OCI-LY7 (cell line): ENCODE measurements around the gene PPM1J. TPM values are rescaled to one million over a fixed set of nuclear protein-coding genes. Genes with fewer than 3 reads are reported as not detected.

Experiments used
- BruUV-seq: library from RNA; stranded (reverse); fragments of 400-500 nt; replicated peaks from 2 replicates; lab custom pipeline; 2021; lab: Mats Ljungman, UMichigan
- CTCF ChIA-PET: fragments of 300-600 bp; sonication (Branson Sonifier 250); formaldehyde crosslinking; loops from one replicate; lab custom pipeline; 2022; ENCODE audit warnings: antibody characterized with exemption; ENCODE audit not compliant: unreplicated experiment; lab: Charles Lee
- POLR2A ChIA-PET: fragments of 300-600 bp; sonication (Branson Sonifier 250); formaldehyde crosslinking; loops from one replicate; lab custom pipeline; 2022; ENCODE audit warnings: antibody characterized with exemption; lab: Charles Lee
- DNase-seq: peaks from one replicate; pipeline ENCODE4 v3.0.0-alpha.2; 2015; ENCODE audit warnings: low spot score
- H2AFZ ChIP-seq: fragments of 200-600 bp; sonication (generic), shearing (Covaris generic); 2 replicates; pipeline ENCODE4 v1.6.1; 2014; ENCODE audit warnings: mild to moderate bottlenecking, antibody characterized with exemption, low read length, moderate library complexity
- H3K27ac ChIP-seq: fragments of 200-600 bp; sonication (generic); 2 replicates; pipeline ENCODE4 v1.5.1; 2014; ENCODE audit warnings: mixed run types, low read depth, mild to moderate bottlenecking, moderate library complexity, low read length, inconsistent platforms; ENCODE audit not compliant: poor library complexity, severe bottlenecking
- H3K36me3 ChIP-seq: fragments of 200-600 bp; sonication (generic); 2 replicates; pipeline ENCODE4 v1.6.1; 2014; ENCODE audit warnings: mild to moderate bottlenecking, antibody characterized with exemption, low read length, moderate library complexity, mixed read lengths; ENCODE audit not compliant: insufficient read depth
- H3K4me1 ChIP-seq: fragments of 200-600 bp; sonication (generic); 2 replicates; pipeline ENCODE4 v1.5.1; 2014; ENCODE audit warnings: mild to moderate bottlenecking, low read length; ENCODE audit not compliant: insufficient read depth, poor library complexity, severe bottlenecking
- H3K4me2 ChIP-seq: fragments of 200-600 bp; sonication (generic); 2 replicates; pipeline ENCODE4 v1.6.1; 2014; ENCODE audit warnings: mild to moderate bottlenecking, low read length
- H3K4me3 ChIP-seq: fragments of 200-600 bp; sonication (generic); 2 replicates; pipeline ENCODE4 v1.5.1; 2014; ENCODE audit warnings: mild to moderate bottlenecking, low read depth, low read length; ENCODE audit not compliant: poor library complexity, severe bottlenecking
- H3K79me2 ChIP-seq: fragments of 200-600 bp; sonication (generic); 2 replicates; pipeline ENCODE4 v1.6.1; 2016; ENCODE audit warnings: low read depth, mild to moderate bottlenecking, low read length, moderate library complexity, mixed read lengths; ENCODE audit not compliant: insufficient read depth
- H3K9me2 ChIP-seq: fragments of 200-600 bp; sonication (generic); 2 replicates; pipeline ENCODE4 v1.6.1; 2016; ENCODE audit warnings: mild to moderate bottlenecking, low read length, mixed read lengths; ENCODE audit not compliant: insufficient read depth
- H3K9me3 ChIP-seq: fragments of 200-600 bp; sonication (generic); 2 replicates; pipeline ENCODE4 v1.6.1; 2014; ENCODE audit warnings: mild to moderate bottlenecking, mixed run types, low read length, mixed read lengths
- H4K20me1 ChIP-seq: fragments of 200-600 bp; sonication (generic); 2 replicates; pipeline ENCODE4 v1.6.1; 2014; ENCODE audit warnings: mild to moderate bottlenecking, antibody characterized with exemption, low read length, moderate library complexity, mixed read lengths; ENCODE audit not compliant: insufficient read depth
- CTCF ChIP-seq: fragments of 200-600 bp; sonication (generic); conservative IDR thresholded peaks from 2 replicates; pipeline ENCODE4 v1.5.1; 2014; ENCODE audit warnings: mild to moderate bottlenecking, antibody characterized with exemption, low read length, moderate library complexity, mixed read lengths
- EZH2phosphoT487 ChIP-seq: fragments of 200-600 bp; sonication (generic); IDR thresholded peaks from 2 replicates; pipeline ENCODE4 v1.6.1; 2018; ENCODE audit warnings: low read depth, borderline replicate concordance, mild to moderate bottlenecking, mixed run types, antibody characterized with exemption, low read length, moderate library complexity, mixed read lengths
- intact Hi-C: fragments of 100-400 bp; cut with micrococcal nuclease; formaldehyde crosslinking; loops from one replicate; pipeline ENCODE4 v1.10.0; 2022; ENCODE audit not compliant: unreplicated experiment
- total RNA-seq, 2 experiments: library from RNA; depleted of rRNA in 1 of 2; stranded (reverse); fragments of >200 nt in 1 of 2; shearing (Covaris generic) in 1 of 2; gene quantifications; 2 replicates each; pipeline ENCODE4 v1.2.3, GENCODE V29; 2014 to 2022

The PPM1J gene
- total RNA-seq, 2 experiments from 2014 or later, result 1.5 to 4.2 TPM

GRCh38 chr1:112737573-112737972 is 22.4 kb upstream of the PPM1J start:
- ChIA-PET POLR2A (no interaction called here), CTCF (no interaction called here)
- Histone ChIP-seq H3K27ac (no peak overlapping the region), H2AFZ (no peak overlapping the region), H3K36me3 (no peaks in the 10 kb centered on the region), H3K9me2 (no peaks in the 10 kb centered on the region), H3K4me1 (no peaks in the 10 kb centered on the region), H3K9me3 (no peaks in the 10 kb centered on the region), H4K20me1 (no peaks in the 10 kb centered on the region), H3K4me3 (no peak overlapping the region), H3K79me2 (no peaks in the 10 kb centered on the region), H3K4me2 (no peak overlapping the region)
- no TSS peak for BruUV-seq
- DNase-seq, result no peak
- TF ChIP-seq CTCF, result no peak
- no peak for TF ChIP-seq EZH2phosphoT487
- intact Hi-C loops, result loop anchor here (10.0 kb wide), 1 partner anchor 317 kb away; no protein-coding TSS in a partner anchor

- POLR2A ChIA-PET, result interaction anchor here (1.0 kb wide), 1 partner anchor 14 kb away, joined by 3 read pairs; no protein-coding TSS in a partner anchor
- TF ChIP-seq EZH2phosphoT487 (no peak), CTCF (no peak)
- no peak overlapping the region for H2AFZ ChIP-seq
- no peak overlapping the region for H3K4me3 ChIP-seq
- H4K20me1 ChIP-seq, result no peaks in the 10 kb centered on the region
- no peak overlapping the region for H3K4me2 ChIP-seq
- intact Hi-C loops, result loop anchor here (10.0 kb wide), 1 partner anchor 319 kb away; no protein-coding TSS in a partner anchor
- BruUV-seq, result no TSS peak
- no peak for DNase-seq
- no peaks in the 10 kb centered on the region for H3K9me3 ChIP-seq
- CTCF ChIA-PET, result no interaction called here
- H3K36me3 ChIP-seq, result no peaks in the 10 kb centered on the region
- H3K79me2 ChIP-seq, result no peaks in the 10 kb centered on the region
- peaks cover 4% of the 10 kb centered on the region for H3K4me1 ChIP-seq
- H3K9me2 ChIP-seq, result no peaks in the 10 kb centered on the region
- no peak overlapping the region for H3K27ac ChIP-seq
Observed at GRCh38 chr1:112735752-112736151, 20.6 kb upstream of the PPM1J start.

- Histone ChIP-seq H3K4me3 (no peak overlapping the region), H3K27ac (no peak overlapping the region), H3K4me2 (no peak overlapping the region), H3K36me3 (no peaks in the 10 kb centered on the region), H3K9me2 (no peaks in the 10 kb centered on the region), H2AFZ (no peak overlapping the region), H3K79me2 (no peaks in the 10 kb centered on the region), H3K9me3 (no peaks in the 10 kb centered on the region), H3K4me1 (peaks cover 4% of the 10 kb centered on the region), H4K20me1 (no peaks in the 10 kb centered on the region)
- POLR2A ChIA-PET, result no interaction called here
- DNase-seq, result no peak
- TF ChIP-seq EZH2phosphoT487, result no peak
- no TSS peak for BruUV-seq
- intact Hi-C loops, result loop anchor here (10.0 kb wide), 1 partner anchor 323 kb away; no protein-coding TSS in a partner anchor
- CTCF ChIA-PET, result no interaction called here
Observed at GRCh38 chr1:112731451-112731850, 16.3 kb upstream of the PPM1J start.
